KMS-11 (cell line): ENCODE results near the gene PPP1R12B.
A peak's percentile ranks its signal among the peaks of the same experiment; 100 is the strongest.
"Not testable (repeated sequence)": the region's sequence is repeated elsewhere in the genome, so short reads cannot be mapped to it uniquely, and the experiment has no call there.

Source experiments
- H2AFZ ChIP-seq: fragments of 200-600 bp; sonication (generic); 2 replicates; pipeline ENCODE4 v1.6.1; 2016; ENCODE audit warnings: antibody characterized with exemption, mixed run types, low read depth
- H3K27ac ChIP-seq: fragments of 200-600 bp; sonication (generic); 2 replicates; pipeline ENCODE4 v1.6.1; 2016; ENCODE audit warnings: mild to moderate bottlenecking, mixed run types
- H3K27me3 ChIP-seq: fragments of 200-600 bp; sonication (generic); 2 replicates; pipeline ENCODE4 v1.6.1; 2017; ENCODE audit warnings: mild to moderate bottlenecking, low read depth, mixed run types, moderate library complexity; ENCODE audit not compliant: insufficient read depth
- H3K36me3 ChIP-seq: fragments of 200-600 bp; sonication (generic); 2 replicates; pipeline ENCODE4 v1.6.1; 2017; ENCODE audit warnings: mild to moderate bottlenecking, mixed run types; ENCODE audit not compliant: insufficient read depth
- H3K4me1 ChIP-seq: fragments of 200-600 bp; sonication (generic); 2 replicates; pipeline ENCODE4 v1.6.1; 2016; ENCODE audit warnings: mild to moderate bottlenecking, low read depth, mixed run types; ENCODE audit not compliant: poor library complexity, severe bottlenecking
- H3K4me2 ChIP-seq: fragments of 200-600 bp; sonication (generic); 2 replicates; pipeline ENCODE4 v1.7.0; 2016; ENCODE audit warnings: mild to moderate bottlenecking, mixed run types
- H3K4me3 ChIP-seq: fragments of 200-600 bp; sonication (generic); IDR thresholded peaks from 2 replicates; pipeline ENCODE4 v1.6.1; 2017; ENCODE audit warnings: low read depth, low read length, mixed read lengths; ENCODE audit not compliant: insufficient read depth
- H3K79me2 ChIP-seq: fragments of 200-600 bp; sonication (generic); 2 replicates; pipeline ENCODE4 v1.6.1; 2016; ENCODE audit warnings: low read depth, mixed run types; ENCODE audit not compliant: insufficient read depth
- H3K9ac ChIP-seq: fragments of 200-600 bp; sonication (generic); 2 replicates; pipeline ENCODE4 v1.6.1; 2016; ENCODE audit warnings: mild to moderate bottlenecking, mixed run types
- H4K20me1 ChIP-seq: fragments of 200-600 bp; sonication (generic); 2 replicates; pipeline ENCODE4 v1.6.1; 2016; ENCODE audit warnings: mild to moderate bottlenecking, mixed run types; ENCODE audit not compliant: insufficient read depth
- TF ChIP-seq, protein P1 (sequence below): fragments of 200-600 bp; sonication (generic); conservative IDR thresholded peaks from 2 replicates; pipeline ENCODE4 v1.6.1; 2017; ENCODE audit warnings: low read depth, mild to moderate bottlenecking, antibody characterized with exemption, low read length, moderate library complexity, mixed read lengths

PPP1R12B gene

DNA sequence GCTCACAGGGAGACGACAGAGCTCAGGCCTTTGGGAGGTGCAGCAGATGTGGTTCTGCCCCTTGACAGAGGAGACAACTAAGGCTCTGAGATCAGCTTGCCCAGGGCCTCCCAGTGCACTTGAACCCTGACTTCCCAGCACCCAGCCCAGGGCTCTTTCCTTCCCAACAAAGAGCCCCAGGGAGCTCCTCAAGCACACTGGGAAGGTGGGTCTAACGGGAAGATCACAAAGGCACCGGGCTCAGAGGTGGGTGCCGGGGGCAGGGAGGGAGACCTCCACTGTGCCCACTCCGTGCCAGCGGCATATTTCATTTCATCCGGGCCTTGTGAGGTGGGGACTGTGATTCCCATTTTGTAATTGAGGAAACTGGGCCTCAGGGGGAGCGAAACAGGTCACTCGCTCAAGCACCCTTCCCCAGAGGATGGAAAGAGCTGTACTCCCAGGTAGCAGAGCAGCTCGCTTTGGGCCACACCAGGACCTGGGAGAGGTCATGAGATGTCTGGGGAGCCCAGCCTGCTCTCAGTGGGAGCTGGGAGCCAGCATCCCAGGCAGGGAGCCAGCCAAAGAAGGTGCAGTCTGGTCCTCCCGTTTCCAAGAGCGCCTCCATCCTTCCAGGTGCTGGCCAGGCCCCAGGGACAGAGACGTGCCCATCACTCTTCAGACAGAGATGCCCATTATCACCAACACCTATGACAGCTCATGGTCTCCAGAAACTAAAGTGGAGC lies 279.5 kb downstream of the PPP1R12B start:
- Histone ChIP-seq H3K79me2 (no peaks in the 10 kb centered on the region), H3K4me3 (no peak overlapping the region), H4K20me1 (no peaks in the 10 kb centered on the region), H3K4me2 (no peak overlapping the region), H3K9ac (no peak overlapping the region), H3K4me1 (peaks cover 15% of the 10 kb centered on the region), H3K27ac (no peak overlapping the region), H2AFZ (no peak overlapping the region), H3K36me3 (no peaks in the 10 kb centered on the region), H3K27me3 (peaks cover 27% of the 10 kb centered on the region; the same call in 1 of the 2 replicates)
- TF ChIP-seq, protein P1, sequence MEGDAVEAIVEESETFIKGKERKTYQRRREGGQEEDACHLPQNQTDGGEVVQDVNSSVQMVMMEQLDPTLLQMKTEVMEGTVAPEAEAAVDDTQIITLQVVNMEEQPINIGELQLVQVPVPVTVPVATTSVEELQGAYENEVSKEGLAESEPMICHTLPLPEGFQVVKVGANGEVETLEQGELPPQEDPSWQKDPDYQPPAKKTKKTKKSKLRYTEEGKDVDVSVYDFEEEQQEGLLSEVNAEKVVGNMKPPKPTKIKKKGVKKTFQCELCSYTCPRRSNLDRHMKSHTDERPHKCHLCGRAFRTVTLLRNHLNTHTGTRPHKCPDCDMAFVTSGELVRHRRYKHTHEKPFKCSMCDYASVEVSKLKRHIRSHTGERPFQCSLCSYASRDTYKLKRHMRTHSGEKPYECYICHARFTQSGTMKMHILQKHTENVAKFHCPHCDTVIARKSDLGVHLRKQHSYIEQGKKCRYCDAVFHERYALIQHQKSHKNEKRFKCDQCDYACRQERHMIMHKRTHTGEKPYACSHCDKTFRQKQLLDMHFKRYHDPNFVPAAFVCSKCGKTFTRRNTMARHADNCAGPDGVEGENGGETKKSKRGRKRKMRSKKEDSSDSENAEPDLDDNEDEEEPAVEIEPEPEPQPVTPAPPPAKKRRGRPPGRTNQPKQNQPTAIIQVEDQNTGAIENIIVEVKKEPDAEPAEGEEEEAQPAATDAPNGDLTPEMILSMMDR: no peak

DNA sequence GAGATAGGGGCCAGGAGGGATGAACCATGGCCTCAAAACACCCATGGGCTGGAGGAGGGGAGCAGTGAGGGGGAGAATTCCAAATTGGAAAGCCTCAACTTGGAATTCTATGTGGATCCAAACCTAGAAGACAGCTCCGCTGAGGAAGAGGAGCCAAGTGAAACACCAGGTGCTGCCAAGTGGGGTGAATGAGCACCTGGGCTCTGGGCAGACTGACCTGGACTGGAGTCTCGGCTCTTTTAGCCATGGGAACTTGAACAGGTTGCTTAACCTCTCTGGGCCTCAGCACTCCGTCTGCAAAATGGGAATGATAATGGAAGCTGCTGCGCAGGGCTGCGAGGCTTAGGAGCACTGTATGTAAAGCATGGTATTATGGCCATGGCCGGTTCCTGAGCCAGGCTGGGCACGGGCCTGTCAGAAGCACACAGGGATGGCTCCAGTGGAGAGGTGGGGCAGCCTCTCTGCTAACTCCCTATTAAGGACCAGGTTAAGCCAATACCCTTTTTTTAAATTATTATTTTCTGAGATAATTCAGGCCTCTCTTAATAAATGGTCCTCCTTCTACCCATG lies 280.2 kb downstream of the PPP1R12B start:
- Histone ChIP-seq H2AFZ (no peak overlapping the region), H3K4me3 (no peak overlapping the region), H3K27me3 (peaks cover 30% of the 10 kb centered on the region; the same call in 1 of the 2 replicates), H3K27ac (no peak overlapping the region), H3K36me3 (no peaks in the 10 kb centered on the region), H3K79me2 (no peaks in the 10 kb centered on the region), H3K4me2 (peak overlapping the region; percentile 27; the same call in 1 of the 2 replicates), H3K4me1 (peaks cover 15% of the 10 kb centered on the region), H3K9ac (no peak overlapping the region), H4K20me1 (no peaks in the 10 kb centered on the region)
- TF ChIP-seq, protein P1: no peak

DNA sequence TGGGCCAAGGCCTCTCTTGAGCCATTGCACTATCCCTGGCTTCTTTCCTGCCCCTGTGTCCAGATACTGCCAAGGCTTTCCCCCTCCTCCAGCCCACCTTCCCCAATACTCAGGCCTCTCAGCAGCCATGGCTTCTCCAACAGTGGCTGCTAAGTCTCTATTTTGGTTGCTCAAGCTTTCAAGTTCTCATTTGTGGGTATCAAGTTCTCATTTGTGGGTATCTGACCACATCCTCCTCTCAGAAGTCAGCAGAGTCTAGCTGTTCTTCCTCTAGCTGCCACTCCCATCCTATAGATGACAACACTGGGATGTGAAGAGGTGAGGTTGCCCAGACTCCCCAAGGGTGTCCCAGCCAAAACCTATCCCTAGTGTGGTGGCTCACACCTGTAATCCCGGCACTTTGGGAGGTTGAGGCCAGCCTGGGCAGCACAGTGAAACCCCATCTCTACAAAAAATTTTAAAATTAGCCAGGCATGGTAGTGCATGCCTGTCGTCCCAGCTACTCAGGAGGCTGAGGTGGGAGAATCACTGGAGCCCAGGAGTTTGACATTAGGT lies 280.8 kb downstream of the PPP1R12B start:
- peak overlapping the region; percentile 27; the same call in 1 of the 2 replicates for H3K4me2 ChIP-seq

DNA sequence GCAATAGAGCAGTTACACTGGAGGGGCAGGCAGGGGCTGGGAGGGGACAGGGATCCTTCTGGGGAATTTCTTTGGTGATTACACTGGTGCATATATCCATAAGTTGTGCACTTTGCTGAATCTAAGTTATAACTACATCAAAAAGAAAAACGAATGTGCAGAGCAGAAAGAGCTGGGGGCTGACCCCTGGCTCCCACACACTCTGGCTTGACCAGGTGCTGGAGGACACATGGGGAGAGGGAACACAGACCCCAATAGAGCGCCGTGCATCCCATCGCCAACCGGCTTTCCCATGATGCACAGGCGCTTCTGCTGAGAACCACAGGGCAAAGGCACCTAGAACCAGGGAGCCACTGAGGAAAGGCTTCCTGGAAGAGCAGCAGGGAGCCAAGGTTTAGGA lies 281.6 kb downstream of the PPP1R12B start:
- not testable (repeated sequence) for H3K4me3 ChIP-seq

More for the DNA sequence above, 280.8 kb downstream of the PPP1R12B start:
- peaks cover 32% of the 10 kb centered on the region; the same call in 1 of the 2 replicates for H3K27me3 ChIP-seq
- H3K27ac ChIP-seq, H4K20me1 ChIP-seq, H2AFZ ChIP-seq, H3K36me3 ChIP-seq, H3K79me2 ChIP-seq, H3K9ac ChIP-seq, H3K4me3 ChIP-seq: not testable (repeated sequence)
- peaks cover 15% of the 10 kb centered on the region for H3K4me1 ChIP-seq

DNA sequence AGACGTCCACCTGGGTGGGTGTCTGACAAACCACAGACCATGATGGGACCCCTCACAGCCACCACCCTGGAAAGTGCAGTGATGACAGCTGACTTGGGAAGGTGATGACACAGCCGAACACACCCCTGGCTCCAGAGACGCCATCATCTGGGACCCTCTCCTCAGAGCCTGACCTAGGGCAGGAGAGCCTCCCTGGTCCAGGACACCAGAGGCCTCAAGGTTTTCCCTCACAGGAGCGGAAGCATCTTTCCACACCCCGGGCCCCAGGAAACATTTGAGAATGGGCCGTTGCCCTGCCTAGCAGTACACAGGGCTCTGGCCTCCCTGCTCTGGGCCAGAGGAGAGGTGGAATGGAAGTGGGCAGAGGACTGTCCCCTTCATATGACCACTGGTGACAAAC lies 282.0 kb downstream of the PPP1R12B start:
- Histone ChIP-seq H3K4me3 (no peak overlapping the region), H3K4me1 (peaks cover 15% of the 10 kb centered on the region), H3K79me2 (no peaks in the 10 kb centered on the region), H3K27me3 (peaks cover 31% of the 10 kb centered on the region; the same call in 1 of the 2 replicates), H3K9ac (no peak overlapping the region), H4K20me1 (no peaks in the 10 kb centered on the region), H3K36me3 (no peaks in the 10 kb centered on the region), H3K27ac (no peak overlapping the region), H3K4me2 (no peak overlapping the region), H2AFZ (no peak overlapping the region)
- TF ChIP-seq, protein P1: no peak

More for the DNA sequence above, 281.6 kb downstream of the PPP1R12B start:
- H4K20me1 ChIP-seq, H3K9ac ChIP-seq, H3K36me3 ChIP-seq, H3K79me2 ChIP-seq, H2AFZ ChIP-seq, H3K27ac ChIP-seq, H3K4me2 ChIP-seq: not testable (repeated sequence)
- Histone ChIP-seq H3K27me3 (peaks cover 32% of the 10 kb centered on the region; the same call in 1 of the 2 replicates), H3K4me1 (peaks cover 15% of the 10 kb centered on the region)
